ENCODE results near the gene MAP6.

DNA sequence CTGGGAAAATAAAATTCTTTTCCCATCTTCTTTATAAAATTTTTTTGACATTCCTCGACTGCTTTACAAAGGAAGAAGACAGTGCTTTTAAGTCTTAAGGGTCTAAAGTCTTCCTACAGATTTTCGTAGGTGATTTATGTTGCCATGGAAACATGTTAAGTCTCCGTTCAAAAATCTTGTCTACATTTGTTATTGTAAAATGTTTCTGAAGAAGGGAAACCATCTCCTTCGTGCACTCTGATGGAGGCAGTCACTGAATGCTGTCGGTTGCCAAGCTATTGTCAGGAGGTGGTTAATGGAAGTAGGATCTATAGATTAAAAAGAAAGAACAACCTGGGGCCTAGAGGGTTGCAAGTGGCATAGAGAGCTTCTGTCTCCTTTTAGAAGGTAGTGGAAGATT is 52.6 kb downstream of the MAP6 start:
- TF ChIP-seq ZKSCAN1 (IDR thresholded peaks at IDR 0.05; ENCODE audit: low read depth, low read length) = no peak
- TF ChIP-seq BRCA1 (IDR thresholded peaks at IDR 0.05) = no peak
- TF ChIP-seq BRCA1 (CRISPR knock-in tag; IDR thresholded peaks at IDR 0.05) = no peak
- TF ChIP-seq KLF6 (CRISPR knock-in tag; IDR thresholded peaks at IDR 0.05; ENCODE audit: borderline replicate concordance) = no peak
- no peak for TF ChIP-seq YY1 (IDR thresholded peaks at IDR 0.05; ENCODE audit: borderline replicate concordance in 1 of 3, control insufficient read depth in 1 of 3, extremely low read depth in 1 of 3, insufficient read depth in 3 of 3, insufficient read length in 1 of 3, insufficient replicate concordance in 2 of 3, low read depth in 1 of 3, low read length in 2 of 3)
- no peak for TF ChIP-seq CHD2 (IDR thresholded peaks at IDR 0.05; ENCODE audit: low read depth, low read length)
- TF ChIP-seq ETV6 (IDR thresholded peaks at IDR 0.05; ENCODE audit: borderline replicate concordance in 1 of 2, low read depth in 2 of 2, low read length in 1 of 2) = no peak
- no peak for TF ChIP-seq ETV6 (CRISPR knock-in tag; IDR thresholded peaks at IDR 0.05; ENCODE audit: borderline replicate concordance)
- no peak for TF ChIP-seq TAF1 (IDR thresholded peaks at IDR 0.05; ENCODE audit: control insufficient read depth, extremely low read depth, insufficient read depth, low read length, severe bottlenecking)
- no peak for TF ChIP-seq MNT (conservative IDR thresholded peaks at IDR 0.05)
- TF ChIP-seq, protein P1, sequence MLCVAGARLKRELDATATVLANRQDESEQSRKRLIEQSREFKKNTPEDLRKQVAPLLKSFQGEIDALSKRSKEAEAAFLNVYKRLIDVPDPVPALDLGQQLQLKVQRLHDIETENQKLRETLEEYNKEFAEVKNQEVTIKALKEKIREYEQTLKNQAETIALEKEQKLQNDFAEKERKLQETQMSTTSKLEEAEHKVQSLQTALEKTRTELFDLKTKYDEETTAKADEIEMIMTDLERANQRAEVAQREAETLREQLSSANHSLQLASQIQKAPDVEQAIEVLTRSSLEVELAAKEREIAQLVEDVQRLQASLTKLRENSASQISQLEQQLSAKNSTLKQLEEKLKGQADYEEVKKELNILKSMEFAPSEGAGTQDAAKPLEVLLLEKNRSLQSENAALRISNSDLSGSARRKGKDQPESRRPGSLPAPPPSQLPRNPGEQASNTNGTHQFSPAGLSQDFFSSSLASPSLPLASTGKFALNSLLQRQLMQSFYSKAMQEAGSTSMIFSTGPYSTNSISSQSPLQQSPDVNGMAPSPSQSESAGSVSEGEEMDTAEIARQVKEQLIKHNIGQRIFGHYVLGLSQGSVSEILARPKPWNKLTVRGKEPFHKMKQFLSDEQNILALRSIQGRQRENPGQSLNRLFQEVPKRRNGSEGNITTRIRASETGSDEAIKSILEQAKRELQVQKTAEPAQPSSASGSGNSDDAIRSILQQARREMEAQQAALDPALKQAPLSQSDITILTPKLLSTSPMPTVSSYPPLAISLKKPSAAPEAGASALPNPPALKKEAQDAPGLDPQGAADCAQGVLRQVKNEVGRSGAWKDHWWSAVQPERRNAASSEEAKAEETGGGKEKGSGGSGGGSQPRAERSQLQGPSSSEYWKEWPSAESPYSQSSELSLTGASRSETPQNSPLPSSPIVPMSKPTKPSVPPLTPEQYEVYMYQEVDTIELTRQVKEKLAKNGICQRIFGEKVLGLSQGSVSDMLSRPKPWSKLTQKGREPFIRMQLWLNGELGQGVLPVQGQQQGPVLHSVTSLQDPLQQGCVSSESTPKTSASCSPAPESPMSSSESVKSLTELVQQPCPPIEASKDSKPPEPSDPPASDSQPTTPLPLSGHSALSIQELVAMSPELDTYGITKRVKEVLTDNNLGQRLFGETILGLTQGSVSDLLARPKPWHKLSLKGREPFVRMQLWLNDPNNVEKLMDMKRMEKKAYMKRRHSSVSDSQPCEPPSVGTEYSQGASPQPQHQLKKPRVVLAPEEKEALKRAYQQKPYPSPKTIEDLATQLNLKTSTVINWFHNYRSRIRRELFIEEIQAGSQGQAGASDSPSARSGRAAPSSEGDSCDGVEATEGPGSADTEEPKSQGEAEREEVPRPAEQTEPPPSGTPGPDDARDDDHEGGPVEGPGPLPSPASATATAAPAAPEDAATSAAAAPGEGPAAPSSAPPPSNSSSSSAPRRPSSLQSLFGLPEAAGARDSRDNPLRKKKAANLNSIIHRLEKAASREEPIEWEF (CRISPR knock-in tag; IDR thresholded peaks at IDR 0.05) = no peak
- no peak for TF ChIP-seq NCOR1 (IDR thresholded peaks at IDR 0.05)
- TF ChIP-seq, protein P2, sequence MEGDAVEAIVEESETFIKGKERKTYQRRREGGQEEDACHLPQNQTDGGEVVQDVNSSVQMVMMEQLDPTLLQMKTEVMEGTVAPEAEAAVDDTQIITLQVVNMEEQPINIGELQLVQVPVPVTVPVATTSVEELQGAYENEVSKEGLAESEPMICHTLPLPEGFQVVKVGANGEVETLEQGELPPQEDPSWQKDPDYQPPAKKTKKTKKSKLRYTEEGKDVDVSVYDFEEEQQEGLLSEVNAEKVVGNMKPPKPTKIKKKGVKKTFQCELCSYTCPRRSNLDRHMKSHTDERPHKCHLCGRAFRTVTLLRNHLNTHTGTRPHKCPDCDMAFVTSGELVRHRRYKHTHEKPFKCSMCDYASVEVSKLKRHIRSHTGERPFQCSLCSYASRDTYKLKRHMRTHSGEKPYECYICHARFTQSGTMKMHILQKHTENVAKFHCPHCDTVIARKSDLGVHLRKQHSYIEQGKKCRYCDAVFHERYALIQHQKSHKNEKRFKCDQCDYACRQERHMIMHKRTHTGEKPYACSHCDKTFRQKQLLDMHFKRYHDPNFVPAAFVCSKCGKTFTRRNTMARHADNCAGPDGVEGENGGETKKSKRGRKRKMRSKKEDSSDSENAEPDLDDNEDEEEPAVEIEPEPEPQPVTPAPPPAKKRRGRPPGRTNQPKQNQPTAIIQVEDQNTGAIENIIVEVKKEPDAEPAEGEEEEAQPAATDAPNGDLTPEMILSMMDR (IDR thresholded peaks at IDR 0.05 in 2 of 3, conservative IDR thresholded peaks at IDR 0.05 in 1 of 3; ENCODE audit: insufficient read depth in 2 of 3, low read depth in 1 of 3, low read length in 3 of 3) = no peak
- TF ChIP-seq, protein P3, sequence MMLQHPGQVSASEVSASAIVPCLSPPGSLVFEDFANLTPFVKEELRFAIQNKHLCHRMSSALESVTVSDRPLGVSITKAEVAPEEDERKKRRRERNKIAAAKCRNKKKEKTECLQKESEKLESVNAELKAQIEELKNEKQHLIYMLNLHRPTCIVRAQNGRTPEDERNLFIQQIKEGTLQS (IDR thresholded peaks at IDR 0.05) = no peak
- TF ChIP-seq, protein P3 (CRISPR knock-in tag; conservative IDR thresholded peaks at IDR 0.05) = no peak
- no peak for TF ChIP-seq NKRF (IDR thresholded peaks at IDR 0.05; ENCODE audit: borderline replicate concordance)

Data from K562 (cell line).